NAMALWA (cell line): ENCODE data around the gene CLHC1.
"Not testable (repeated sequence)": the region's sequence is repeated elsewhere in the genome, so short reads cannot be mapped to it uniquely, and the experiment has no call there.

Experiments
- DNase-seq: peaks from one replicate; pipeline ENCODE4 v3.0.0-alpha.2; 2015; ENCODE audit warnings: low spot score

CLHC1 gene

DNA sequence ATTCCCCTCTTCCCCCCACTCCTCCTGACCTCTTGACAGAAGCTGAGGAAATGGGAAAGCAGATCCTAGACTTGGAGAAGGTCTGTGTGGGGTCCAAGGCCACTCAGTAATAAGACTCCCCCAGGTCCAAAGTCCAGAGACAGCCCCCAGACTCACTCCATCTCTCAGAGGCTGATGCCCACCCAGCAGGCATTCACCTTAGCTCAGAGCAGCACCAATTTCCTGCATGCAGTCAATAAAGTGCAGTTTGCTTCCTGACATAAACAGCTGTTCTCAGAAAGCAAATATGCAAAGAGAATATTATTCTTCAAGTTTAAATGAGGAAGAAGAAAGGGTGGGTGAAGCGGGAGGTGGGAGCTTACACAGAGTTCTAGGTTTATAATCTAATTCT lies 97.8 kb downstream of the CLHC1 start:
- DNase-seq = peak; percentile 56

DNA sequence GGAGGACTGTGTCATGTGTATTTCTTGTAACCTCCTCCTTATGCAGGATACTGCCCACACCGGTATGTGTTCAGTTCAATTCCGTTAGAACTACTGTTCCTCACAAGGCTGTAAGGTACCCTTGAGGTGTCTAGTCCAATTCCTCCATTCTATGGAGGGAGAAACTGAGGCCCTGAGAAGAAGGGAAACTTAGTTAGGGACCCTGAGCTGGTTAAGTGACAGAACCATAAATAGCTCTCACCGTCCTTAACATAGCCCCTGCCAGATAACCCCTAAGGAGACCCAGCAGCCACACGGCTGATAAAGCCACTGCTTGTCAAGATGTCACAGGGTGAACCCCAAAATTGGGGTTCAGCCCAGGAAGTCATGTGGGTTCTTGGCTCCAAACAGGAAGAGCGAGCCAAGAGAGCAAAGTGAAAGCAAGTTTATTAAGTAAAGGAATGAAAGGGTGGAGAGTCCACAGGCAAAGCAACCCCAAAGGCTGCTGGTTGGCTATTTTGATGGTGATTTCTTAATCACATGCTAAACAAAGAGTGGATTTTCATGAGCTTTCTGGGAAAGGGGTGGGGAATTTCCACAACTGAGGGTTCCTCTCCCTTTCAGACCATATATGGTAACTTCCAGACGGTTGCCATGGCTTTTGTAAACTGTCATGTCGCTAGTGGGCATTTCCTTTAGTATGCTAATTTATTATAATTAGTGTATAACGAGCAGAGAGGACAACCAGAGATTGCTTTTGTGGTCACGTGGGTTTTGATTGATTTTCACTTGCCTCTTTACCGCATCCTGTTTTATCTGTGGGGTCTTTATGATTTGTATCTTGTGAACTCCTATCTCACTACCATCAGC lies 98.4 kb downstream of the CLHC1 start:
- peak; percentile 86 for DNase-seq

DNA sequence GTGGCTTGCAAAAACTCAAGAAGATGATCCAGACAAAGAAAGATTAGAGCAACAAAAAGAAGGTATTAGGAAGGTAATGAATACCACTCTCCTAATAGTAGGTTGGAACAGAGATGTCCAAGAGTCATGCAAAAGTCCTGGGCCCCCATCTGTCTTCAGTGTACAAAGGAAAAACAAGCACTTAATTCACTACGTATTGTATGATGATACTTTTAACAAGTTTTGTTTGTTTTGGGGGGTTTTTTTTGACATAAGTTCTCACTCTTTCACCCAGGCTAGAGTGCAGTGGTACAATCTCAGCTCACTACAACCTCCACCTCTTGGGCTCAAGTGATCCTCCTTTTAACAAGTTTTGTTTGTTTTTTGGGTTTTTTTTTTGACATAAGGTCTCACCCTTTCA lies 101.2 kb downstream of the CLHC1 start:
- DNase-seq = no peak

DNA sequence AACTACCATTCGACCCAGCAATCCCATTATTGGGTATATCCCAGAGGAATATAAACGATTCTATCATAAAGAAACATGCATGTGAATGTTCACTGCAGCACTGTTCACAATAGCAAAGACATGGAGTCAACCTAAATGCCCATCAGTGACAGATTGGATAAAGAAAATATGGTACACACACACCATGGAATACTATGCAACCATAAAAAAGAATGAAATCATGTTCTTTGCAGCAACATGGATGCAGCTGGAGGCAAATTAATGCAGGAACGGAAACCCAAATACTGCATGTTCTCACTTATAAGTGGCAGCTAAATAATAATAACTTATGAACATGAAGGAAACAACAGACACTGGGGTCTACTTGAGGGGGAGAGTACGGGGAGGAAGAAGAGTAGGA lies 105.5 kb downstream of the CLHC1 start:
- not testable (repeated sequence) for DNase-seq
